ENCODE data around the gene CBLC. TPM values are rescaled to one million over a fixed set of nuclear protein-coding genes. Genes with fewer than 3 reads are reported as not detected.

Gene CBLC
- total RNA-seq, 1 donor from 2014 or later, result not detected

DNA sequence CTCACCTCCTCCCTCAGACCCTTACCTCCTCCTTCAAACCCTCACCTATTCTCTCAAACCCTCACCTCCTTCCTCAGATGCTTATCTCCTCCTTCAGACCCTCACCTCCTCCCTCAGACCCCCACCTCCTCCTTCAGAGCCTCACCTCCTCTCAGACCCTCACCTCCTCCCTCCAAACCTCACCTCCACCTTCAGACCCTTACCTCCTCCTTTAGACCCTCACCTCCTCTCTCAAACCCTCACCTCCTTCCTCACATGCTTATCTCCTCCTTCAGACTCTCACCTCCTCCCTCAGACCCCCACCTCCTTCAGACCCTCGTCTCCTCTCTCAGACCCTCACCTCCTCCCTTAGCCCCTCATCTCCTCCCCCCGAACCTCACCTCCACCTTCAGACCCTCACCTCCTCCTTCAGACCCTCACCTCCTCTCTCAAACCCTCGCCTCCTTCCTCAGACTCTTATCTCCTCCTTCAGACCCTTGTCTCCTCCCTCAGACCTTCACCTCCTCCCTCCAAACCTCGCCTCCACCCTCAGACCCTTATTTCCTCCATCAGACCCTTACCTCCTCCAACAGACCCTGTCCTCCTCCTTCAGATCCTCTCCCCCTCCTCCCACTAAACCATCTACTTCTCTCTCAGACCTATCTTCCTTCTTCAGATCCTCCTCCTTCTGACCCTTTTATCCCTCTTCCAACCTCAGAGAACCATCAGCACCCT, 31.6 kb upstream of the CBLC start:
- TF ChIP-seq, protein P1, sequence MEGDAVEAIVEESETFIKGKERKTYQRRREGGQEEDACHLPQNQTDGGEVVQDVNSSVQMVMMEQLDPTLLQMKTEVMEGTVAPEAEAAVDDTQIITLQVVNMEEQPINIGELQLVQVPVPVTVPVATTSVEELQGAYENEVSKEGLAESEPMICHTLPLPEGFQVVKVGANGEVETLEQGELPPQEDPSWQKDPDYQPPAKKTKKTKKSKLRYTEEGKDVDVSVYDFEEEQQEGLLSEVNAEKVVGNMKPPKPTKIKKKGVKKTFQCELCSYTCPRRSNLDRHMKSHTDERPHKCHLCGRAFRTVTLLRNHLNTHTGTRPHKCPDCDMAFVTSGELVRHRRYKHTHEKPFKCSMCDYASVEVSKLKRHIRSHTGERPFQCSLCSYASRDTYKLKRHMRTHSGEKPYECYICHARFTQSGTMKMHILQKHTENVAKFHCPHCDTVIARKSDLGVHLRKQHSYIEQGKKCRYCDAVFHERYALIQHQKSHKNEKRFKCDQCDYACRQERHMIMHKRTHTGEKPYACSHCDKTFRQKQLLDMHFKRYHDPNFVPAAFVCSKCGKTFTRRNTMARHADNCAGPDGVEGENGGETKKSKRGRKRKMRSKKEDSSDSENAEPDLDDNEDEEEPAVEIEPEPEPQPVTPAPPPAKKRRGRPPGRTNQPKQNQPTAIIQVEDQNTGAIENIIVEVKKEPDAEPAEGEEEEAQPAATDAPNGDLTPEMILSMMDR (IDR thresholded peaks at IDR 0.05), result no peak
- ATAC-seq (ENCODE audit: low read depth), result no peak
- Mint-ChIP-seq H3K36me3 (ENCODE audit: low read depth) (peaks cover 23% of the 10 kb centered on the region), H3K27me3 (no peaks in the 10 kb centered on the region), H3K27ac (peak overlapping the region; percentile 79), H3K4me3 (no peak overlapping the region), H3K9me3 (no peaks in the 10 kb centered on the region), H3K4me1 (peaks cover 52% of the 10 kb centered on the region)
- no peak for DNase-seq
- intact Hi-C loops (cut with micrococcal nuclease), result no loop called here
- ChIA-PET CTCF (no interaction called here), POLR2A (interaction anchor here (0.7 to 1.0 kb wide), 2 partner anchors 17 to 24 kb away, joined by 3 to 5 read pairs; no protein-coding TSS in a partner anchor)

DNA sequence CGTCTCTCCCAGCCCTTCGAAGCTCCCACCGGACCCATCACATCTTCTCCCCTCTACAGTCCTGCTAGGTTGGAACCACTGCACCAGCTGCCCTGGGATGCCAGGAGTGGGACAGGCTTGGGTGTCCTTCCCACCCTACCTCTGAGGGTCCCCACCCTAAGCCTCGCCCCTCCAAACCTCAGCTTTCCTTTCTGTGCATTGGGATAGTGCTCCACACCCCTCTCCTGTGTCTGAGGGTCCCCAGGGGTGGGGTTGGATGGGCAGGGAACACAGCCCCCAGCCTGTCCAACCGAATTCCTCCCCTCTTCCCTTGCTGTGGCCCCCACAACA, 31.1 kb upstream of the CBLC start:
- intact Hi-C loops (cut with micrococcal nuclease), result no loop called here
- peak overlapping the region; percentile 79 for H3K27ac Mint-ChIP-seq
- no peak for DNase-seq
- TF ChIP-seq, protein P1 (IDR thresholded peaks at IDR 0.05), result no peak
- ChIA-PET POLR2A (interaction anchor here (0.6 to 0.7 kb wide), 2 partner anchors 24 to 227 kb away, joined by 5 to 7 read pairs; no protein-coding TSS in a partner anchor), CTCF (no interaction called here)
- no peaks in the 10 kb centered on the region for H3K27me3 Mint-ChIP-seq
- peaks cover 55% of the 10 kb centered on the region for H3K4me1 Mint-ChIP-seq
- H3K36me3 Mint-ChIP-seq (ENCODE audit: low read depth), result peaks cover 29% of the 10 kb centered on the region
- no peaks in the 10 kb centered on the region for H3K9me3 Mint-ChIP-seq
- H3K4me3 Mint-ChIP-seq, result peak overlapping the region; percentile 98
- no peak for ATAC-seq (ENCODE audit: low read depth)

DNA sequence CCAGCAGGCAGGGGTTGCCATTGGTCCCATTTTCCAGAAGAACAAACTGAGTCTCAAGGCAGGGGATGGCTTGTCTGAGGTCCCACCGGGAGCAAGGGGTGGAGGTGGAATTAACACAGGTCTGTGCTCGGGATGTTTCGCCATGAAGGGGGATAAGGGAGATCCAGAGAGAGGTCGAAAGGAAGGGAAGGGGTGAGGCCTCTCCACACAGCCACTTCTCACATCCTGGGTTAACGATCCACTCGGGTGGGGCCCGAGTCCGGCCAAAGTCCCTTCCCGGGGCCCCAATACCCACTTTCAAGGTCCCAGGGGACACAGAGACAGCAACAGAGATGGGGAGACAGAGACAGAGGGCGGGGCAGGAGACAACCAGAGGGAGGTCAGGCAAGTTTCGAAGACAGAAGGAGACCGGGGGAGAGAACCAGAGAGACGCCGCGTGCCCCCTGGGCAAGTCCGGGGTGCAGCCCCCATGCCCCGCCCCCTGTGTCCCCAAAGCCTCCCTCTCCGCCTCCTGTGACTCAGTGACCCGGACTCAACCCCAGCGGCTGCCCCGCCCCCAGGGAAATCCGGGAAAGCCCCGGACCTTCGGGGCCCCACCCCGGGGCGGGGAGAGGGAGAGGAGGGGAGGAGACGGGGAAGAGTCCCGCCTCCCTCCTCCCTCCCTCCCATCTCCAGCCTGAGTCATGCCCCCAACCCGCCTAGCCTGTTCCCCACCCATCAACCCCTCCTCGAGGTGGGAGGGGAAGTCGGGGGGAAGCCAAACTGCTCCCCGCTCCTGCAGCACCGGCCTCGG, 30.5 kb upstream of the CBLC start:
- TF ChIP-seq, protein P1 (IDR thresholded peaks at IDR 0.05), result no peak
- Mint-ChIP-seq H3K4me3 (peak overlapping the region; percentile 98), H3K4me1 (peaks cover 56% of the 10 kb centered on the region), H3K27ac (peak overlapping the region; percentile 97), H3K9me3 (no peaks in the 10 kb centered on the region), H3K36me3 (ENCODE audit: low read depth) (peaks cover 34% of the 10 kb centered on the region), H3K27me3 (no peaks in the 10 kb centered on the region)
- intact Hi-C loops (cut with micrococcal nuclease), result loop anchor here (1.0 kb wide), 1 partner anchor 23 kb away; no protein-coding TSS in a partner anchor
- POLR2A ChIA-PET, result interaction anchor here (0.6 to 0.9 kb wide), 4 partner anchors 23 to 227 kb away, joined by 3 to 7 read pairs (median 4); no protein-coding TSS in a partner anchor
- peak; percentile 87 for DNase-seq
- peak; percentile 72 for ATAC-seq (ENCODE audit: low read depth)
- CTCF ChIA-PET, result no interaction called here

DNA sequence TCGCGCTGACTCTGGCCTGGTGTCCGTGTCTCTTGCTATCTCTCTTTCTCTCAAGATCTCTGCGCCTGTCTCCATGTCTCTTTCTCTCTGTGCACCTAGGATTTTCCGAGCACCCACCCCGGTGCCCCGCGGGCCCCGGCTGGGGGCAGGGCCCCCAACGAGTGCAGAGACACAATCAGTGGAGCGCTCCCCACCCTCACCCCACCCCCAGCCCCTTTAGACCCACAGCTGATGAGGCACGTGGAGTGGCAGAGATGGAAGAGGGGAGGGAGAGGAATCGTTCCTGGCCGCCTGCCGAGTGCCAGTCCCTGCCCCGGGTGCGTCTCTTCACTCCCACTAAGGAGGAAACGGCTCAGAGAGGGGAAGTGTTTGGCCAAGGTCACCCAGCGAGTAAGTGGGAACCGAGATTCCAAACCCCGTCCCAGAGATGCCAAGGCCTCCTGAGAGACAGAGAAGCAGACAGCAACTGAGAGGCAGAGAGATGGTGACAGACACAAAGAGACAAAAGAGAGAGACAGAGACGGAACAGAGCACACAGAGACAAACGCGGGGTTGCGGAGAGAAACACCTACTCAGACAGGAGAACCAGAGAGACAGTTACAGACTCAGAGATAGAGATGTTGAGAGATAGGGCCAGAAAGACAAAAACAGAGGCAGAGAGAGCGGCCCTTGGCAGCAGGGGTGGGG, 29.8 kb upstream of the CBLC start:
- H3K4me3 Mint-ChIP-seq, result peak overlapping the region; percentile 98
- peak; percentile 54 for DNase-seq
- no peaks in the 10 kb centered on the region for H3K9me3 Mint-ChIP-seq
- peak overlapping the region; percentile 97 for H3K27ac Mint-ChIP-seq
- H3K4me1 Mint-ChIP-seq, result peaks cover 57% of the 10 kb centered on the region
- TF ChIP-seq, protein P1 (IDR thresholded peaks at IDR 0.05), result no peak
- H3K27me3 Mint-ChIP-seq, result no peaks in the 10 kb centered on the region
- peak; percentile 6 for ATAC-seq (ENCODE audit: low read depth)
- intact Hi-C loops (cut with micrococcal nuclease), result loop anchor here (1.0 kb wide), 2 partner anchors 22 to 24 kb away; no protein-coding TSS in a partner anchor
- H3K36me3 Mint-ChIP-seq (ENCODE audit: low read depth), result peaks cover 42% of the 10 kb centered on the region
- POLR2A ChIA-PET, result interaction anchor here (0.6 to 0.9 kb wide), 3 partner anchors 24 to 719 kb away, joined by 3 to 4 read pairs (median 4); no protein-coding TSS in a partner anchor
- CTCF ChIA-PET, result no interaction called here

Data from activated B cell treated with CpG ODN at 0.5 μM for 24 hours (primary cell).